Amniotic epithelial cell (primary cell): ENCODE results near the gene LRRN3.

Experiments
- DNase-seq: peaks from one replicate; pipeline ENCODE4 v3.0.0-alpha.2; 2010; ENCODE audit warnings: low read depth

Gene LRRN3

GRCh38 chr7:111077001-111077400 is 13.9 kb upstream of the LRRN3 start:
- no peak for DNase-seq

- DNase-seq: no peak
Observed at GRCh38 chr7:111080495-111081105, 10.3 kb upstream of the LRRN3 start.

GRCh38 chr7:111081546-111082267 is 9.2 kb upstream of the LRRN3 start:
- DNase-seq: no peak

DNA sequence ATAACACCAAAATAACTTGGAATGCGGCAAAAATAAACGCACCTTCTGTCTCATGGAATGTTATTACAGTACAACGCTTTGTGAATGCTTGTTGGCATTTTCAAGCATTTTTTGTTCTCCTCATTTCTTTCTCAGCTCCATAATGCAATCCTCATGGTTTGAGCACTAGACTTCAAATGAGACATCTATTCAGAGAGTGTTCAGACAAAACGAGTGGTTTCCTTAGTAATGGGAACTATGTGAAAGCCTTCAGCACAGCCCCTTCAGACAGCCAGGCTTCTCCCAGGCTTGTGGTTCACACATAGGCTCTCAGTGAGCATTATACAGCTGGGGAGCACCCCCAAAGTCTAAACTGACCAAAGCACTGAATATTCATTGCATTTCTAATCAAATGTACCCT is 8.6 kb upstream of the LRRN3 start:
- DNase-seq: peak; percentile 16

- DNase-seq: no peak
Observed at GRCh38 chr7:111083413-111083812, 7.5 kb upstream of the LRRN3 start.

DNA sequence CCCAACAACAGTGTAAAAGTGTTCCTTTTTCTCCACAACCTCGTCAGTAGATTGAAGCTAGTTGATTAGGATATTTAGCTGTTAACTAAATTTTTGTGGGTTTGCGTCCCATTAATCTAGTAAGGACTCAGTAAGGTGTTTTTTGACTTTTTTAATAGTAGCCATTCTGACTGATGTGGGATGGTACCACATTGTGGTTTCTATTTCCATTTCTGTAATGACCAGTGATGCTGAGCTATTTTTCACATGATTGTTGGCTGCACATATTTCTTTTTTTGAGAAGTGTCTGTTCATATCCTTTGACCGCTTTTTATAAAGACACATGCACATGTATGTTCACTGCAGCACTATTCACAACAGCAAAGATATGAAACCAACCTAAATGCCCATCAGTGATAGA is 5.6 kb upstream of the LRRN3 start:
- no peak for DNase-seq

- no peak for DNase-seq
Observed at GRCh38 chr7:111086532-111086931, 4.4 kb upstream of the LRRN3 start.

- no peak for DNase-seq
Observed at GRCh38 chr7:111088328-111088727, 2.6 kb upstream of the LRRN3 start.

DNA sequence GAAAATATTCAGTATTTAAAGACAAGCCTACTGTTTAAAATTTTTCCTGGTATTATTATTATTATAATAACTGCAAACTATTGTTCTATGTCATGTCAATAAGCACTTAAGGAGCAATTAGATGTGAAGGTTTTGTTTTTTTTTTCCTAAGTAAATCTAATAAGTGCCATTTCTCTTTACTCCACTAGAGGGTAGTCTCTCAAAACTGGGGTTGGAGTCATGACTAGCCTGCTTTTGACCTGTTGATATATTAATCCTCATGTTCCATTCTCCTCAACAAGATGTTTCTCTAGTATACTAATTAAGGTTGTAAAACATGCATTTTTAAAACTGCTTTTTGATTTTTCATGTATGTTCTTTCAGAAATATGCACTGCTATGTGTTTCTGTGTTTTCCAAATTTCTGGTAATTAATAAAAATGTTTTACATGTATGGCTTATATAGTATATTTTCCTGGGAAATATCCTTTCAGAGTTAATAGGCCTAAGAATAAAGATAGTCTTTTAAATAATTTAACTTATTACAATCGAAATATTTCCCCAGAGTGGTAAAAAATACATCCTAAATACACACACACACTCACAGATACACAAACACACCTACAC is 1.0 kb upstream of the LRRN3 start:
- peak; percentile 47 for DNase-seq

- no peak for DNase-seq
Observed at GRCh38 chr7:111091593-111092358, 849 bp downstream of the LRRN3 start.

GRCh38 chr7:111092406-111093236 is 1.7 kb downstream of the LRRN3 start:
- no peak for DNase-seq

- no peak for DNase-seq
Observed at GRCh38 chr7:111093496-111093895, 2.6 kb downstream of the LRRN3 start.

DNA sequence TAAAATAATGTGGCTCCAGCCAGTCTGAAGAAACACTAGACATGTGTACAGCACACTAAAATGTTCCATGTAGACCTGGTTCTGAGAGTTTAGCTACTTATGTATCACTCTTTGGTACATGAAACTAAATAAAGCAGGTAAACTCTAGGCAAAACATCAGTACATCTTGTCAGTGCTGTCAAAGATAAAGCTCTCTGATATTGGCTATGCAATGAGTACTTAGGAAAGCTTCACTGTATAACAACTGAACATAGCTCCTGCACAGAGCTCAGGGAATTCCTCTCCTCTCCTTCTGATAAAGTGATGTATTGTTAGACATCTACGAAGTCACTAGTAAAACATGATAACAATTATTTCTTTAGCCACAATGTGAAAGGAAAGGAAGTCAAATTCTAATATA is 3.5 kb downstream of the LRRN3 start:
- no peak for DNase-seq

DNA sequence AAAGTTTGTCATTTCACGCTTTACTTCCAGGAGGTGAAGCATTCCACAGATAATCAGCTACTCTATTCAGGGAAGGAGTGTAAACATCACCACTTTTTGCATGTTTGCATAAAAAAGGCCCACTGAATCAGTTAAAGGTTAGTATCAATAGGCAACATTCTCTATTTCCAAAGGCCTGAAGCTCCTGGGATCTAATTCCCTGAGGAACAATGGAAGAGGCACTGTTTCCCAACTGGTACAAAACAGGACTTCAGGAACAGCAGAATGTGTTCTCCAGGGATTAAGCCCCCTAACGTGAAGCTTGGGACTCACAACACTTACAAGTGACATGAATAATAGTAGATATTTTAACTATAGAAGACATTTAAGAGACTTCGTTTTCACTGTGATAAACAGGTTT is 6.1 kb downstream of the LRRN3 start:
- no peak for DNase-seq

- DNase-seq: peak; percentile 35
Observed at GRCh38 chr7:111098011-111098925, 7.3 kb downstream of the LRRN3 start.

DNA sequence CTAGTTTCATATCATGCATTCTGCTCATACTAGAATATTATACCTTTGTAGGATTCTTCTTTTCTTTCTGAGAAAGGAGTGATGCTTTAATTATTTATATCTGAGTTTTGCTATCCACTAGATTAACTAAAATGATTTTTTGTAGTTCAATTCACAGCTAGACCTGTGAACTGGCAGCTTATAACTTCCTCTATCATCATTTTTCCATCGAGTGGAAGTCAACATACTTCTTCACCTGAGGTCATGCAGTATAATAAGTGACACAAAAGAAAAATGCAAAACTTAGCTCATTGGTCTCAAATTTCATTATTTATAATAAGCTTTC is 8.0 kb downstream of the LRRN3 start:
- no peak for DNase-seq

- DNase-seq: no peak
Observed at GRCh38 chr7:111101856-111102646, 11.1 kb downstream of the LRRN3 start.

DNA sequence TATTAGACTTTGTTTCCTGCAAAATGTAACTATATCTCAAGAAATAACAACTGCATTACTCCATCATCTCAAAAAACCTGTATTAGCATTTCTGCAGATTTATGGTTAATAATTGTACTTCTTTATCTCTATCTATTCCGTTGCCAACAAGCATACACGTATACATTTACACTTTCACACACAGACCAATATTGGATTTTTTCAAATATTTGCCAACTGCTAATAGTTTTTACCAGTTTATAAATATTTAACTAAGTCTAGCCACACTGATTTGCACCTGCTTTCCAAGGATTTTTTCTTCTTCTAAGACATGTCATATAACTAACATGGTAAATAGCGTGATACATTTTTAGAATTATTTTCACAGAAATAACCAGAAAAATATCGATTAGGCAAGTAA is 12.2 kb downstream of the LRRN3 start:
- no peak for DNase-seq

DNA sequence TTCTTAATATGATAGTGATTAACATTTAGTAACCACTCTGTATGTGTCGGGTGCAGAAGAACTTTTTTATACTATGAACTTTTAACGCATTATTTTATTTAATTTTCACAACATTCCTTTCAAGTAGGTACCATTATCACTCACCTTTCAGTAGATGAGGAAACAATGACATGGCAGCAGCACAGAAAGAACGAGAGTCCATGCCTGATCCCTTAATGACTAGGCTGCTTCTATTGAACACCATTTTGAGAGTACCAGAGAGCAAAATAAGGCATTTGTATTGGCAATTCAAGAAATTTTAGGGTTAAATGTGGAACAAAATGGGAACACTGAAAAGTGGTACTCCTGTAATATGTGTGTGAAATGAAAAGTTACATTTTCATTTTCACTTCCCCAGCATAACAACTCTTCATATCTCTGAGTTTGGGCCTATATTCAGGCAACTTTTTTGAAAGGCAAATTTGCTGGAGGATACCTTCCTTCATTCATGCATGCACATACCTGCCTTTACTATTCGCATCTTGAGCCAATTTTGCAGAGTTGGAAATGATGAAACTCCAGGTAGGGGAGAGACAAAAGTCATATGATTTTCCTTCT is 12.8 kb downstream of the LRRN3 start:
- no peak for DNase-seq

- no peak for DNase-seq
Observed at GRCh38 chr7:111104710-111105109, 13.8 kb downstream of the LRRN3 start.
